22Rv1 (cell line): ENCODE results near the gene NUDT8.

Experiments
- H3K27ac ChIP-seq: fragments of 450-650 bp; 2 replicates; pipeline ENCODE4 v1.5.1; 2017
- ZFX ChIP-seq: fragments of 450-650 bp; IDR thresholded peaks from 2 replicates; pipeline ENCODE4 v1.6.1; 2017; ENCODE audit warnings: antibody characterized with exemption, borderline replicate concordance
- TF ChIP-seq, protein P1 (sequence below): fragments of 450-650 bp; IDR thresholded peaks from 2 replicates; pipeline ENCODE4 v1.5.1; 2017; ENCODE audit warnings: mild to moderate bottlenecking

Gene NUDT8

GRCh38 chr11:67638535-67639437 lies 9.0 kb upstream of the NUDT8 start:
- TF ChIP-seq, protein P1, sequence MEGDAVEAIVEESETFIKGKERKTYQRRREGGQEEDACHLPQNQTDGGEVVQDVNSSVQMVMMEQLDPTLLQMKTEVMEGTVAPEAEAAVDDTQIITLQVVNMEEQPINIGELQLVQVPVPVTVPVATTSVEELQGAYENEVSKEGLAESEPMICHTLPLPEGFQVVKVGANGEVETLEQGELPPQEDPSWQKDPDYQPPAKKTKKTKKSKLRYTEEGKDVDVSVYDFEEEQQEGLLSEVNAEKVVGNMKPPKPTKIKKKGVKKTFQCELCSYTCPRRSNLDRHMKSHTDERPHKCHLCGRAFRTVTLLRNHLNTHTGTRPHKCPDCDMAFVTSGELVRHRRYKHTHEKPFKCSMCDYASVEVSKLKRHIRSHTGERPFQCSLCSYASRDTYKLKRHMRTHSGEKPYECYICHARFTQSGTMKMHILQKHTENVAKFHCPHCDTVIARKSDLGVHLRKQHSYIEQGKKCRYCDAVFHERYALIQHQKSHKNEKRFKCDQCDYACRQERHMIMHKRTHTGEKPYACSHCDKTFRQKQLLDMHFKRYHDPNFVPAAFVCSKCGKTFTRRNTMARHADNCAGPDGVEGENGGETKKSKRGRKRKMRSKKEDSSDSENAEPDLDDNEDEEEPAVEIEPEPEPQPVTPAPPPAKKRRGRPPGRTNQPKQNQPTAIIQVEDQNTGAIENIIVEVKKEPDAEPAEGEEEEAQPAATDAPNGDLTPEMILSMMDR = no peak
- TF ChIP-seq ZFX = no peak
- no peak overlapping the region for H3K27ac ChIP-seq

GRCh38 chr11:67637441-67637840 lies 7.7 kb upstream of the NUDT8 start:
- H3K27ac ChIP-seq = peak overlapping the region; percentile 59

DNA sequence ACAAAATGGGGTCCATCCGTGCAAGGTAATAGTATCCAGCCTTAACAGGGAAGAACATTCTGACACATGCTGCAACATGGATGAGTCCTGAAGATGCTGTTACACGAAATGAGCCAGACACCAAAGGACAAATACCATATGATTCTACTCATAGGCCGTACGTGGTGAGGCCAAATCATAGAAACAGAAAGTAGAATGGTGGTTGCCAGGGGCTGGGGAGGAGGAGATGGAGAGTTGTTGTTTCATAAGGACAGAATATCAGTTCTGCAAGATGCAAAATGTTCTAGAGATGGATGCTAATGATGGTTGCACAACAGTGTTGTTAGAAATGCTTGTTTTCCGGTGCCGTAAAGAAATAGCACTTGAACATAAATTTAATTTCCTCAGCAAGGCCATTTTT lies 7.2 kb upstream of the NUDT8 start:
- peak overlapping the region; percentile 59 for H3K27ac ChIP-seq
- no peak for TF ChIP-seq ZFX
- TF ChIP-seq, protein P1 = no peak

- TF ChIP-seq ZFX = no peak
- TF ChIP-seq, protein P1 = no peak
- H3K27ac ChIP-seq = no peak overlapping the region
Observed at GRCh38 chr11:67635231-67635521, 5.4 kb upstream of the NUDT8 start.

DNA sequence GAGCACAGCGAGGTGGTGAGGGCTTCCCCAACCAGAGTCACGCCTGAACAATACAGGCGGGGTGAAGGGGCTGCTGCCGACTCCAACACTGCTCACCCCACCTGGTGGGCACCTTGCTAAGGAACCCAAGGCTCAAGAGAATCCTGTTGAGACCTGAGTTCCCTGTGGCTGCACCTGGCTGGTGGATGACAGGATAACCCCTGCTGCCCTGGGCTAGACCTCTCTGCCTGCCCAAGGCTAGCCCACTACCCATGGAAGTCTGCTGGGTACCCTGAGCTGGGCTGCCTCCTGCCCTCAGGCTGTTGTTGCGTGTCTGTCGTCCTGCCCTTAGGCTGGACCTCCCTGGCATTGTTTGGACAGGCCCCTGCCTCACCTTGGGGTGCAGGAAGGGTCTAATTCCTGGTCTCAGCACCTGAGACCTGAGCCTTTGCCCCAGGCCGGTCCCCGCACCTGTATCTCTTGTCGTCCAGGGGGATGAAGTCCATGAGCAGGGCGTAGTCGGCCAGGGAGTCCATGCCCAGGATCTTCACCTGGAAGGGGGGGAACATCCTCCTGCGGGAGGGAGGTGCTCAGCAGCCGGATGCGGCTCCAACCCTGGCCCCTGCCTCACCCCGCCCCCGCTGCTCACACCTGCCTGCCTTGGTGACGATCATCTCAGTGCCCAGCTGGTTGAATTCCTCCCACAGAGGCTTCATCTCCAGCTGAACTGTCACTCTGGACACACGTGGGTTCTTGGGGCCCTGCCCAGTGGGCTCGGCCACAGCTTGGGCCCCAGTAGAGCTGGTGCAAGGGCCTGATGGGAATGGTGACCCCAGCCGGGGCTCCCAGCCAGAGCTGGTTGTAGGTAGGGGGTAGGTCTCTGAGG lies 4.9 kb upstream of the NUDT8 start:
- no peak overlapping the region for H3K27ac ChIP-seq
- no peak for TF ChIP-seq ZFX
- TF ChIP-seq, protein P1 = no peak

- H3K27ac ChIP-seq = no peak overlapping the region
- TF ChIP-seq, protein P1 = no peak
- no peak for TF ChIP-seq ZFX
Observed at GRCh38 chr11:67633758-67634365, 4.1 kb upstream of the NUDT8 start.

DNA sequence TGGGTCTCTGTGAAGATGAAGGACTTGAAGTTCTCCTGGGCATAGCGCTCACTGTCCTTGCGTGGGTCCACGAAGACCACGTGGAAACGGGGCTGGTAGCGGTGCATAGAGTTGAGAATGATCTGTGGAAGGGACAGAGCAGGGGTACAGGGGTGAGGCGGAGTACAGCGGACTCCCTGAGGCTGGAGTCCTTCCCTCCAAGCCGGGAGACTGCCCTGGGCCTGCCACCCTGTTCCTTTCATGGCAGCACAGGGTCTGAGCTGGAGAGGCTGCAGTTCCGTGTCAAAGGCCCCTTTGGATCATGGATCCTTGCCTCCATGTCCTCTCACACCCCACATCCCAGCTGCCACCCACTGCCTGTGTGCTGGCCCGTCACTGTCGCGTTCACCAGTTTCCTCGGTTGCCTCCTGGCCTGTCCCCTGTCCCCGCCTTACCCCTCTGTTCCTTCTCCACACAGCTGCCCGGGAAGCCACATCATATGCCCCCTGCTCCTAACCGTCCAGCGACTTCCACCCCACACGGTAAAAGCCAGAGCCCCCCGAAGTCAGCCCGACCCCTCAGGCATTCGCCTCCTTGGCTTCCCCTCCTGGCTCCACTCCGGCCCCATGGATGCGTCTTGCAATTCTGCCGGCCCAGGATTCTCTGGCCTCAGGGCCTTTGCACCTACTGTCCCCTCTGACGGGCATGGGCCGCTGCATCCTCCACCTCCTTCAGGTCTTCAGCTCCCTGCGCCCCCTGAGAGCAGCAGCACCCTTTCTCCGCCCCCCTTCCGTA lies 3.4 kb upstream of the NUDT8 start:
- TF ChIP-seq ZFX = no peak
- TF ChIP-seq, protein P1 = no peak
- no peak overlapping the region for H3K27ac ChIP-seq
